Aorta (tissue), 5 donors: Measurements from ENCODE around the gene TRIM65. TPM values are rescaled to one million over a fixed set of nuclear protein-coding genes. Genes with fewer than 3 reads are reported as not detected.

Experiments
- ATAC-seq: fragments of 200-7000 bp; cut with Tn5 transposase; one replicate; pipeline ENCODE4 v1.9.1; 2022; ENCODE audit warnings: moderate library complexity; ENCODE audit not compliant: low FRiP score
- DNase-seq, 2 donors: peaks; one replicate each; pipeline ENCODE4 v3.0.0-alpha.2; 2020
- H3K27ac ChIP-seq, 2 donors: one replicate each; pipeline ENCODE4 v1.5.1; 2013; ENCODE audit warnings: low read length in 2 of 2, mild to moderate bottlenecking in 2 of 2, moderate library complexity in 2 of 2, control low read depth in 1 of 2, inconsistent platforms in 1 of 2, low read depth in 1 of 2
- H3K27me3 ChIP-seq, 2 donors: one replicate each; pipeline ENCODE4 v1.6.1; 2013; ENCODE audit warnings: control low read depth in 1 of 2, low read length in 1 of 2, mild to moderate bottlenecking in 1 of 2, moderate library complexity in 1 of 2; ENCODE audit not compliant: insufficient read depth in 2 of 2, control insufficient read depth in 1 of 2
- H3K36me3 ChIP-seq, 2 donors: one replicate each; pipeline ENCODE4 v1.6.1; 2013; ENCODE audit warnings: control low read depth in 1 of 2, low read length in 1 of 2, mild to moderate bottlenecking in 1 of 2; ENCODE audit not compliant: insufficient read depth in 2 of 2, control insufficient read depth in 1 of 2
- H3K4me1 ChIP-seq, 2 donors: one replicate each; pipeline ENCODE4 v1.6.1; 2013; ENCODE audit warnings: low read length in 2 of 2, control low read depth in 1 of 2, mild to moderate bottlenecking in 1 of 2, moderate library complexity in 1 of 2; ENCODE audit not compliant: insufficient read depth in 2 of 2, control insufficient read depth in 1 of 2
- H3K4me3 ChIP-seq, 2 donors: one replicate each; pipeline ENCODE4 v1.5.1; 2013; ENCODE audit warnings: low read length in 2 of 2, control low read depth in 1 of 2, mild to moderate bottlenecking in 1 of 2
- H3K9me3 ChIP-seq: one replicate; pipeline ENCODE4 v1.6.1; 2013; ENCODE audit warnings: mild to moderate bottlenecking, low read length; ENCODE audit not compliant: control insufficient read depth
- WGBS, 2 donors: extraction: QIAGEN DNeasy Blood & Tissue Kit; methylation state at CpG; one replicate each; pipeline ENCODE4 v1.1.7; 2013; 5-methylcytosine and 5-hydroxymethylcytosine counted together
- intact Hi-C, 2 donors: fragments of 100-400 bp; cut with DNase I; formaldehyde crosslinking; loops; one replicate each; pipeline versions ENCODE4 v1.14.2 to v1.15.0; 2022
- polyA plus RNA-seq, 2 donors: library from polyadenylated mRNA; stranded (reverse); fragments of 200-250 nt; gene quantifications; one replicate each; pipeline ENCODE4 v1.2.3, GENCODE V29; 2013
- total RNA-seq, 2 donors: library from RNA; stranded (reverse); fragmentation: NEBNext Ultra II Directional; extraction: Animal tissue kit (Norgen Biotek cat#: 25700); gene quantifications; one replicate each; pipeline ENCODE4 v1.2.1, GENCODE V29; 2021
- donor health status: healthy with polysubstance abuse.
- donor health status: Bipolar disorder and iron deficiency.
- donor health status: DM: no; HTN: no; CAD: no.
- donor health status: DM: no; HTN: no; CAD: no.
- donor health status: DM: yes; HTN: yes; CAD: no.

TRIM65 gene
- total and polyA plus RNA-seq, 4 donors, result 10.0 to 26.6 (median 13.9) TPM

GRCh38 chr17:75932852-75933251 lies 36.1 kb upstream of the TRIM65 start:
- H3K4me3 ChIP-seq, result no peak overlapping the region
- DNase-seq (no peak), ATAC-seq (no peak)
- no peaks in the 10 kb centered on the region for H3K36me3 ChIP-seq
- H3K4me1 ChIP-seq, result no peaks in the 10 kb centered on the region
- no peaks in the 10 kb centered on the region for H3K27me3 ChIP-seq
- intact Hi-C loops, result no loop called here
- H3K9me3 ChIP-seq, result no peaks in the 10 kb centered on the region
- 86 to 93% methylated on average over 5 of the region's 5 CpGs for WGBS, 2 donors
- no peak overlapping the region for H3K27ac ChIP-seq

DNA sequence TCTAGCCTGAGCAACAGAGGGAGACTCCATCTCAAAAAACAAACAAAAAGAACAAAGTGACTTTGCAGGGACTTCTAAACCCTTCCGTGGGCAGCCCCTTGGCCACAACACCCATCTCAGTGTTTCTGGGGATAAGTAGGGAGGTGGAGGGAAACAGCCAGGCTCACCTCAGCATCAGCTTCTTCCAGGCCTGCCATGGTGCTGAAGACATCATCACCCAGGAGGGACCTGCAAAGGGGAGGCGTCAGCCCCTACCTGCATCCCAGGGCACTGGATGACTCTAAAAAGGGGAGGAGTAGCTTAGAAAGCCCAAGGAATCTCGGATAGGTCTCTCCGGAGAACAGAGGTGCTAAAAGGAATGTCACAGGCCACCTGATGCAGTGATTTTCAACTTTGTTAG lies 34.3 kb upstream of the TRIM65 start:
- no peaks in the 10 kb centered on the region for H3K4me1 ChIP-seq
- intact Hi-C loops, result no loop called here
- DNase-seq (peak in 1 of 2 donors; percentile 9), ATAC-seq (no peak)
- H3K36me3 ChIP-seq, result no peaks in the 10 kb centered on the region
- 88 to 93% methylated on average over 4 of the region's 4 CpGs for WGBS, 2 donors
- no peaks in the 10 kb centered on the region for H3K9me3 ChIP-seq
- H3K27me3 ChIP-seq, result no peaks in the 10 kb centered on the region
- H3K4me3 ChIP-seq, result no peak overlapping the region
- H3K27ac ChIP-seq, result no peak overlapping the region

DNA sequence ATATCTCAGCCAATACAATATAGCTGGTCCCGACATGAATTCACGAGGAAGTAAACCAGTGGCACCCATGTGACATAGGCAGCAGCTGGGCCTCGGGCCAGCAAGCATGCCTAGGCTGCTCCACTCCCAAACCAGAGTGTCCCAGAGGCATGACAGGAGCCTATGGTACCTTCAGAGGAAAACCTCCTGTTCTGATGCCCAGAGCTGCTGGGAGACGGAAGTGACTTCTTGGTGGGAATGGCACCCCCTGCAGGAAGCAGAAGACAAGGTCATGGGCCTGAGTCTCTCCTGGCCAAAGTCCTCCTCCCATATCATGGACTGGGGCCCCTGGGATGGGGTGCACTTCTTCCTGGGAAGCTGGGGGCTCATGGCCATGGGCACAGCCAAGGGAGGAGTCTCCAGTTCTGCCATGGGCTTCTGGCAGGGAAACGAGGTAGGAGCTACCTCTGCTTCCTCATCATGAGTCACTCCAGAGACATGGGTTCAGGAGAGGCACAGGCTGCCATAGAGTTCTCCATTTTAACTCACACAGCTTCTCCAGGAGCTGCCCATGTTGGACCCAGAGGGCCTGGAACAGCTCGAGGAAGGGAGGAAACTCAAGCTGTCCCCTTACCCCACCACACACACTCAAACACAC lies 30.7 kb upstream of the TRIM65 start:
- intact Hi-C loops, result no loop called here
- Histone ChIP-seq H3K36me3 (no peaks in the 10 kb centered on the region), H3K27me3 (no peaks in the 10 kb centered on the region), H3K4me1 (no peaks in the 10 kb centered on the region), H3K4me3 (no peak overlapping the region), H3K9me3 (no peaks in the 10 kb centered on the region), H3K27ac (no peak overlapping the region)
- DNase-seq (peak in 1 of 2 donors; percentile 58), ATAC-seq (no peak)
- WGBS, 2 donors, result 69 to 70% methylated on average over 6 of the region's 6 CpGs

GRCh38 chr17:75926456-75926855 lies 29.7 kb upstream of the TRIM65 start:
- Histone ChIP-seq H3K9me3 (no peaks in the 10 kb centered on the region), H3K4me1 (no peaks in the 10 kb centered on the region), H3K36me3 (no peaks in the 10 kb centered on the region), H3K4me3 (no peak overlapping the region), H3K27ac (no peak overlapping the region), H3K27me3 (no peaks in the 10 kb centered on the region)
- 91 to 96% methylated on average over 4 of the region's 4 CpGs for WGBS, 2 donors
- DNase-seq, result no peak
- intact Hi-C loops, result no loop called here
- no peak for ATAC-seq

GRCh38 chr17:75925912-75926311 lies 29.2 kb upstream of the TRIM65 start:
- 96 to 98% methylated on average over 15 of the region's 15 CpGs for WGBS, 2 donors
- Histone ChIP-seq H3K36me3 (no peaks in the 10 kb centered on the region), H3K27me3 (no peaks in the 10 kb centered on the region), H3K27ac (no peak overlapping the region), H3K4me1 (no peaks in the 10 kb centered on the region), H3K4me3 (no peak overlapping the region), H3K9me3 (no peaks in the 10 kb centered on the region)
- intact Hi-C loops, result no loop called here
- no peak for DNase-seq
- no peak for ATAC-seq

- DNase-seq, result no peak
- no peaks in the 10 kb centered on the region for H3K4me1 ChIP-seq
- intact Hi-C loops, result no loop called here
- H3K27me3 ChIP-seq, result no peaks in the 10 kb centered on the region
- no peak overlapping the region for H3K4me3 ChIP-seq
- ATAC-seq, result no peak
- WGBS, 2 donors, result 95 to 97% methylated on average over 11 of the region's 11 CpGs
- no peaks in the 10 kb centered on the region for H3K36me3 ChIP-seq
- H3K9me3 ChIP-seq, result no peaks in the 10 kb centered on the region
- no peak overlapping the region for H3K27ac ChIP-seq
Observed at GRCh38 chr17:75925103-75925502, 28.4 kb upstream of the TRIM65 start.

DNA sequence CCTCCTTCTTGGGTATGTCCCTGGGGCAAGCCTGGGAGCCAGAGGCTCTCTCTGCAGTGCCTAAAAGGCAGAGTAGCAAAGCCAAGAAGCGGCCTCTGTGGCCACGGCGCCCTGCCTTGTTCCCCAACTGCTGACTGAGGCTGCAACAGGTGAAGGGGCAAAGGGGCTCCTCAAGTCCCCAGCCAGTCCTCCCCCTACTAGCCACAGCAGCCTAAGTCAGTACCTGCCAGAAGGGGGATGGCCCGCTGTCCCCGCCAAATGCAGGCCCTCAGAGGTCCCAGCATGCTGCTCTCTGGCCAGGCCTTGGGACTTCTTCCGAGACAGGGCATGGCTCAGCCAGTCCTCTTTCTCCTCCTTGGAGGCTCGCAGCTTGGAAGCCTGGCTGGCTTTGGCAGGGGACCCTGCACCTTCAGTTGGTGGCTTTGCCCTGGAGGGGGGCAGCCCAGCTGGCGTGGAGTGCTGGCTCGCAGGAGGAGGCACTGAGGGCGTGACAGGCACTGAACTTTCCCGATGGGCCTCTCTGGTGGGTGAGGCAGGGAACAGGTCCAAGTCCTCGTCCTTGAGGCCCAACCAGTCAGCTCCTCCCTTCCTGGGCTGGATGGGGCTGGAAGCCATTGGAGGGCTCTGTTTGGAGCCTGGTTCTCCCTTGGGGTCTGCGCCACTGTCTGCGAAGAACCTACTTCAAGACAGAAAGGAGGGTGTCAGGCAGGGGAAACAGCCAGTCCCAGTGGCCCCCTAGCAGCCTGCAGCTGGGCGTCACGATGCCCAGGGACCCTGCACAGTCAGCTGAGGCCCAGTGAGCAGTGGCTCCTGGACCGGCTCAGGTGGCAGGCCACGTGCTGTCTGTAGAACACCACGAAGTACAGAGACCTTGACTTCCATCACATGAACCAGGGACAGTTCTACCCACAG lies 26.5 kb upstream of the TRIM65 start:
- no peak for DNase-seq
- 87% methylated on average over 19 of the region's 19 CpGs for WGBS, 2 donors
- no peak overlapping the region for H3K4me3 ChIP-seq
- H3K36me3 ChIP-seq, result no peaks in the 10 kb centered on the region
- H3K27ac ChIP-seq, result no peak overlapping the region
- no peaks in the 10 kb centered on the region for H3K9me3 ChIP-seq
- no peaks in the 10 kb centered on the region for H3K4me1 ChIP-seq
- ATAC-seq, result no peak
- intact Hi-C loops, result no loop called here
- no peaks in the 10 kb centered on the region for H3K27me3 ChIP-seq

DNA sequence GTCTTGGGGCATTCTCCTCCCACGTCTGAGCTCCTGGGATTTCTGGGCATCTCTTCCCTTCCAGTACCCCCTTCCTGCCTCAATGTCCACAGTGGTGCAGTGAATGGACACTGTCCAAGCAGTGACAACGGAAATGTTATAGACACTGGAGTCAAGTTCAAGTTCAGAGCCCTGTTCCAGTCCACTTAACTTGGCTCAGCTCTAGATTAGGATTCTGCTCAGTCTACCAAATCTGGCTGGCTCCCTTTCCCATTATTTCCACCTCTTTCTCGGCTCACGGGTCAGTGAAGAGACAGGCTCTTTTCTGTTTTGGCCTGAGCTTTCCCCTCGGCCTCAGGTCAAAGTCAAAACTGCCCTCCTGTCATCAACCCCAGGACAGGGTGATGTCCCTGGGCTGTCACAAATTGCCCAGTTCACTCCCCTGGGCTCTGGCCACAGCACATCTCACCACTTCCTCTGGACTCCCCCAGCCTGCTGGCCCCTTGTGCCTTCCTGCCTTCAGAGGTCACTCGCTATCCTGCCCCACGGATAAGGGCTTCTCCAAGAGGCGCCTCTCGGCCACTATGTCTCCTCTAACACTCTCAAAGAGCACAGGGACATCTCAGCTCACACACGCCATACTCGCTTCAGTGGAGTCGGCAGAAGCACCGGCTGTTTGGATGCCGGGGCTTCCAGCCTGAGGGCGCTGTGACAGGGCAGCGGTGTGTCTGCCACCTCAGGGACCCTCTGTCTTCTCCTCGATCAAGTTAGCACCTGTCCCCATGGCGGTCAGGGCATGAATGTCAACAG lies 25.6 kb upstream of the TRIM65 start:
- no peaks in the 10 kb centered on the region for H3K36me3 ChIP-seq
- WGBS, 2 donors, result 92% methylated on average over 18 of the region's 18 CpGs
- no peaks in the 10 kb centered on the region for H3K9me3 ChIP-seq
- no peak for ATAC-seq
- no peak overlapping the region for H3K4me3 ChIP-seq
- DNase-seq, result no peak
- intact Hi-C loops, result no loop called here
- H3K4me1 ChIP-seq, result no peaks in the 10 kb centered on the region
- H3K27me3 ChIP-seq, result no peaks in the 10 kb centered on the region
- H3K27ac ChIP-seq, result no peak overlapping the region
